GM21528 (cell line): ENCODE data around the gene ADGRD1.
"Not testable (repeated sequence)": the region's sequence is repeated elsewhere in the genome, so short reads cannot be mapped to it uniquely, and the experiment has no call there.

Experiments
- ATAC-seq: cut with Tn5 transposase; IDR thresholded peaks from one replicate; pipeline ENCODE4 v1.9.1; 2021; ENCODE audit warnings: mild to moderate bottlenecking, moderate library complexity; ENCODE audit not compliant: unreplicated experiment, low FRiP score

ADGRD1 gene

GRCh38 chr12:131066886-131067490 lies 113.3 kb downstream of the ADGRD1 start:
- no peak for ATAC-seq

- no peak for ATAC-seq
Observed at GRCh38 chr12:131067981-131068851, 114.5 kb downstream of the ADGRD1 start.

- ATAC-seq = not testable (repeated sequence)
Observed at GRCh38 chr12:131068926-131069720, 115.4 kb downstream of the ADGRD1 start.

GRCh38 chr12:131070136-131070535 lies 116.4 kb downstream of the ADGRD1 start:
- not testable (repeated sequence) for ATAC-seq

- ATAC-seq = not testable (repeated sequence)
Observed at GRCh38 chr12:131070668-131071067, 117.0 kb downstream of the ADGRD1 start.

- not testable (repeated sequence) for ATAC-seq
Observed at GRCh38 chr12:131071234-131071820, 117.6 kb downstream of the ADGRD1 start.

- ATAC-seq = not testable (repeated sequence)
Observed at GRCh38 chr12:131071950-131072349, 118.2 kb downstream of the ADGRD1 start.

- no peak for ATAC-seq
Observed at GRCh38 chr12:131072451-131073230, 118.9 kb downstream of the ADGRD1 start.

- no peak for ATAC-seq
Observed at GRCh38 chr12:131074221-131075083, 120.7 kb downstream of the ADGRD1 start.

- no peak for ATAC-seq
Observed at GRCh38 chr12:131075194-131075593, 121.5 kb downstream of the ADGRD1 start.

GRCh38 chr12:131075611-131076010 lies 121.9 kb downstream of the ADGRD1 start:
- no peak for ATAC-seq

GRCh38 chr12:131076296-131076695 lies 122.6 kb downstream of the ADGRD1 start:
- ATAC-seq = no peak

- ATAC-seq = no peak
Observed at GRCh38 chr12:131076791-131077747, 123.4 kb downstream of the ADGRD1 start.

- ATAC-seq = no peak
Observed at GRCh38 chr12:131077931-131078391, 124.3 kb downstream of the ADGRD1 start.

GRCh38 chr12:131082290-131083194 lies 128.8 kb downstream of the ADGRD1 start:
- ATAC-seq = no peak

- no peak for ATAC-seq
Observed at GRCh38 chr12:131084341-131085011, 130.8 kb downstream of the ADGRD1 start.
